GM23338 (cell line): ENCODE results near the gene LGALS9B. TPM values are rescaled to one million over a fixed set of nuclear protein-coding genes. Genes with fewer than 3 reads are reported as not detected.
A peak's percentile ranks its signal among the peaks of the same experiment; 100 is the strongest.
"Not testable (repeated sequence)": the region's sequence is repeated elsewhere in the genome, so short reads cannot be mapped to it uniquely, and the experiment has no call there.

Experiments used
- ATAC-seq: fragments of 200-7000 bp; cut with Tn5 transposase; 3 replicates; pipeline ENCODE4 v1.9.1; 2020
- DNase-seq: peaks from one replicate; pipeline ENCODE4 v3.0.0-alpha.2; 2015; ENCODE audit warnings: low spot score
- H2AFZ ChIP-seq: fragments of 200-600 bp; sonication (generic); 2 replicates; pipeline ENCODE4 v1.8.0; 2016; ENCODE audit warnings: antibody characterized with exemption, mild to moderate bottlenecking, moderate library complexity
- H3F3A ChIP-seq: fragments of 200-600 bp; sonication (generic); replicated peaks from 2 replicates; pipeline ENCODE4 v1.8.0; 2017; ENCODE audit warnings: antibody characterized with exemption, mixed run types, low read depth
- H3K27ac ChIP-seq: fragments of 200-600 bp; sonication (generic); 2 replicates; pipeline ENCODE4 v1.6.1; 2016; ENCODE audit warnings: low read depth
- H3K27me3 ChIP-seq: fragments of 200-600 bp; sonication (generic); 2 replicates; pipeline ENCODE4 v1.8.0; 2016; ENCODE audit warnings: mild to moderate bottlenecking, mixed run types, moderate library complexity; ENCODE audit not compliant: insufficient read depth
- H3K36me3 ChIP-seq: fragments of 200-600 bp; sonication (generic); 2 replicates; pipeline ENCODE4 v1.8.0; 2016; ENCODE audit warnings: mild to moderate bottlenecking; ENCODE audit not compliant: insufficient read depth
- H3K4me1 ChIP-seq: fragments of 200-600 bp; sonication (generic); 2 replicates; pipeline ENCODE4 v1.8.0; 2016; ENCODE audit warnings: mild to moderate bottlenecking, moderate library complexity; ENCODE audit not compliant: insufficient read depth
- H3K4me2 ChIP-seq: fragments of 200-600 bp; sonication (generic); 2 replicates; pipeline ENCODE4 v1.7.1; 2017; ENCODE audit warnings: mixed run types
- H3K4me3 ChIP-seq: fragments of 200-600 bp; sonication (generic); 2 replicates; pipeline ENCODE4 v1.6.1; 2016; ENCODE audit warnings: mixed run types
- H3K79me2 ChIP-seq: fragments of 200-600 bp; sonication (generic); replicated peaks from 2 replicates; pipeline ENCODE4 v1.8.0; 2017; ENCODE audit warnings: mild to moderate bottlenecking; ENCODE audit not compliant: insufficient read depth
- H3K9me2 ChIP-seq: fragments of 200-600 bp; sonication (generic); 2 replicates; pipeline ENCODE4 v1.8.0; 2017; ENCODE audit not compliant: insufficient read depth
- H4K20me1 ChIP-seq: fragments of 200-600 bp; sonication (generic); replicated peaks from 2 replicates; pipeline ENCODE4 v1.8.0; 2017; ENCODE audit warnings: mild to moderate bottlenecking; ENCODE audit not compliant: insufficient read depth
- H3K27ac Mint-ChIP-seq: 2 replicates; pipeline ENCODE4 v1.8.0; 2020; ENCODE audit warnings: inconsistent platforms, mild to moderate bottlenecking, moderate library complexity, mixed read lengths
- H3K27me3 Mint-ChIP-seq: 3 replicates; pipeline ENCODE4 v1.8.0; 2022; ENCODE audit warnings: low read depth, mild to moderate bottlenecking, moderate library complexity, mixed read lengths, inconsistent platforms; ENCODE audit not compliant: insufficient read depth, poor library complexity
- H3K36me3 Mint-ChIP-seq: 3 replicates; pipeline ENCODE4 v1.8.0; 2021; ENCODE audit warnings: low read depth, mild to moderate bottlenecking, inconsistent platforms, moderate library complexity, mixed read lengths
- H3K4me1 Mint-ChIP-seq: 3 replicates; pipeline ENCODE4 v1.8.0; 2020; ENCODE audit warnings: mild to moderate bottlenecking, inconsistent platforms, mixed read lengths
- H3K4me3 Mint-ChIP-seq: 3 replicates; pipeline ENCODE4 v1.8.0; 2021; ENCODE audit warnings: moderate library complexity, mild to moderate bottlenecking, inconsistent platforms, mixed read lengths
- H3K9me3 Mint-ChIP-seq: 3 replicates; pipeline ENCODE4 v1.8.0; 2020; ENCODE audit warnings: moderate library complexity, mild to moderate bottlenecking, inconsistent platforms, mixed read lengths
- long read RNA-seq: library from polyadenylated mRNA; unstranded; transcript quantifications from one replicate; pipeline ENCODE4 v2.0.0, GENCODE V29; 2020; ENCODE audit not compliant: unreplicated experiment
- polyA plus RNA-seq: library from polyadenylated mRNA; unstranded; fragments of >200 nt; fragmentation: Nextera tagmentation; extraction: Ambion mirVana; gene quantifications from 2 replicates; pipeline ENCODE4 v1.2.1, GENCODE V29; 2016
- total RNA-seq: library from RNA; depleted of rRNA; stranded (reverse); fragments of >200 nt; shearing (Covaris generic); gene quantifications from 2 replicates; pipeline ENCODE4 v1.2.3, GENCODE V29; 2014; rRNA removed

The LGALS9B gene
- total RNA-seq (not detected in 2 replicates), polyA plus RNA-seq (not detected in 2 replicates)
- long read RNA-seq = 0 reads

DNA sequence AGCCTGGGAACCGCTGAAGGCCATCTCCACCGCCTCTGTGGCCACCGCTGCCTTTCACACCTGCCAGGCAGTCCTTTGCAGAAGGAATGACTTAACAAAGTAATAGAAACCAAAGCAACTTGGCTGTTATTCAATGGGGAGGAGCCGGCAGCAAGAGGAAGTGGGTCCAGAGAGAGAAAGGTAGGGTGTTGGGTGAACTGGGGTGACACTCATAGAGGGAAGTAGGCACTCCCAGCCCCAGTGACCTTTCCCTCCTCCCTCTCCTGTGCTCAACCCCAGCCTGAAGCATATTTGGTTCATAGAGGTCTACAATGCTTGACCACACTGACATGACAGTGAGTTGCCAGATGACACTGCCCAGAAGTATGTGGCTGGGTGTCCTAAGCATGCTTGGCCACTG lies at the start of gene LGALS9B:
Gene LGALS9B (minus strand): TSS at position 93 of the 400 bp plus-strand sequence. CDS start 69 bp downstream, at position 24.
- H3K36me3 Mint-ChIP-seq, H3K9me3 Mint-ChIP-seq, H3K4me1 Mint-ChIP-seq, H3K27me3 ChIP-seq, H3K4me3 ChIP-seq, H4K20me1 ChIP-seq, ATAC-seq, H3K36me3 ChIP-seq, H3K79me2 ChIP-seq, H3K4me1 ChIP-seq, H2AFZ ChIP-seq, H3K27ac ChIP-seq, H3K4me3 Mint-ChIP-seq, DNase-seq, H3K27me3 Mint-ChIP-seq, H3K9me2 ChIP-seq, H3K27ac Mint-ChIP-seq, H3F3A ChIP-seq, H3K4me2 ChIP-seq: not testable (repeated sequence)

DNA sequence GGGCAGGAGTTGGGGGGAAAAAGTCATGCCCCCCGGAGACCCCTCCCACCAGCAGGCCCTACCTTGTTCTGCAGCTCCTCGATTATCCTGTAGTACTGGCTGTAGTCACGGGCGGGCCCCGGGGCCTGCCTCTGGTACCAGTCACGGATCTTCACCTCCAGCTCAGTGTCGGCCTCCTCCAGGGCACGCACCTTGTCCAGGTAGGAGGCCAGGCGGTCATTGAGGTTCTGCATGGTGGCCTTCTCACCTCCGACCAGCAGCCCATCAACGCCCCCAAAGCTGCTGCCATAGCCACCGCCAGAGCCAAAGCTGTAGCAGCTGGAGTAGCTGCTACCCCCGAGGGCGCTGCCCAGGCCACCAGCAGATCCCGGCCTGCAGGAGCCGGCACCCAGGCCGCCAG lies 49.6 kb upstream of the LGALS9B start:
- H3K27ac Mint-ChIP-seq, H3K79me2 ChIP-seq, H3K9me2 ChIP-seq, H3K27ac ChIP-seq, H3K36me3 ChIP-seq, H3K4me1 Mint-ChIP-seq, DNase-seq, H3K4me3 Mint-ChIP-seq, H3K27me3 Mint-ChIP-seq, H3K4me2 ChIP-seq, H3K4me3 ChIP-seq, H2AFZ ChIP-seq, ATAC-seq, H3K9me3 Mint-ChIP-seq, H3K27me3 ChIP-seq, H4K20me1 ChIP-seq, H3K36me3 Mint-ChIP-seq, H3F3A ChIP-seq, H3K4me1 ChIP-seq: not testable (repeated sequence)

GRCh38 chr17:20515099-20515498 lies 47.8 kb upstream of the LGALS9B start:
- H4K20me1 ChIP-seq, H3K27me3 Mint-ChIP-seq, ATAC-seq, H3K4me1 ChIP-seq, H3K79me2 ChIP-seq, H3K9me3 Mint-ChIP-seq, H3K4me1 Mint-ChIP-seq, H3K9me2 ChIP-seq, H3K4me3 Mint-ChIP-seq, DNase-seq, H3K27ac ChIP-seq, H3F3A ChIP-seq, H2AFZ ChIP-seq, H3K36me3 ChIP-seq, H3K27me3 ChIP-seq, H3K4me3 ChIP-seq, H3K36me3 Mint-ChIP-seq, H3K27ac Mint-ChIP-seq, H3K4me2 ChIP-seq: not testable (repeated sequence)

DNA sequence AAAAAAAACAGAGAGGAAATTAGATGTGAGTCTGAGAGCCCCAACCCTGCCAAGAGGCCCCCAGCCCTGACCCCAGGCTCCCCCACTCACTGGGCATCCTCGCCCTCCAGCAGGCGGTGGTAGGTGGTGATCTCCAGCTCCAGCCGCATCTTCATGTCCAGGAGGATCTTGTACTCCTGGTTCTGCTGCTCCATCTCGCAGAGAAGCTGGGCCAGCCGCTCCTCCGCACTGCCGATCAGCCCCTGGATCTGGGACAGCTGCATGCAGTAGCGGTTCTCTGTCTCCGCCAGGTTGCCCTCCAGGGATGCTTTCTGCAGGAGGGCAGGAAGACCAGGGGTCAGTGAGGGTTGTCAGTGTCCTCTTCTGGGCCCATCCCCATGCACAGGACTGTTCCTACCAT lies 46.2 kb upstream of the LGALS9B start:
- not testable (repeated sequence) for H3K9me3 Mint-ChIP-seq, H3K27me3 Mint-ChIP-seq, H3K4me3 Mint-ChIP-seq, H3K4me1 Mint-ChIP-seq, H4K20me1 ChIP-seq, H2AFZ ChIP-seq, ATAC-seq, H3K27ac Mint-ChIP-seq, H3K36me3 ChIP-seq, H3K4me2 ChIP-seq, H3K9me2 ChIP-seq, H3K27me3 ChIP-seq, H3K4me1 ChIP-seq, H3K36me3 Mint-ChIP-seq, H3K79me2 ChIP-seq, H3K27ac ChIP-seq, DNase-seq, H3F3A ChIP-seq, H3K4me3 ChIP-seq

DNA sequence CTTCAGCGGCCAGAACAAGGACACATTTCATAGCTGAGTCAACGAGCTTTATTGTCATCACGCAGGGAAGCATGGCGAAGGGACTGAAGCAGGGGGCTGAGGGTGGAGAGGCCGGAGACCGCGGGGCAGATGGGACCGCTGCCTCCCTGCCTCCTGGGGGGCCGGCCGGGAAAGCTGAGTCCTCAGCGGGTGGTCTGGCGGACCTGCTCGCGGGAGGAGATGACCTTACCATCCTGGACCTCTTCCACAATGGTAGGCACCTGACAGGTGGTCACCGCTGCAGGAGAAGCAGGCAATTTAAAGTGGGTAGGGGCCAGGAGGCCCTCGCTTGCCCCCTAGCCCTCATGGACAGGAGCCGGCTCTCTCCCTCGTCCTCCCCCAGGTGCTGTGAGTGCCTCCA lies 45.0 kb upstream of the LGALS9B start:
- H3K4me2 ChIP-seq, H3K9me3 Mint-ChIP-seq, H3K36me3 Mint-ChIP-seq: not testable (repeated sequence)

DNA sequence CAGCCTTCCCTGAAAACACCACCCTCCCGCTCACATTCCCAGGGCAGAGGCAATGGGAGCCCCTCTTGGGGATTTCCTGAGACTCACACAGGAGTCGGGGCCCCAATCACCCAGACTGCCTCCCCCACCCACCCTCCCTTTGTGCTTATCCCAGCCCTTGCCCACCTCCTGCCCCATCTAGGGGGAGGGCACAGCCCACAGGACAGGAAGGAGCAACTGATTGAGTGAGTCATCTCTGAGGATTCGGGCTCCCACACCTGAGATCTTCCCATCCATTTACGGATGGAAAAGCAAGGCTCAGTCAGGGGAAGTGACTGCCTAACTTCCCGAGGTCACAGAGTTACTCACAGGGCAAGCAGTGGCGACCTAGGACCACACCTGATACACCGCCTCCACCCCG lies 44.4 kb upstream of the LGALS9B start:
- H3K9me2 ChIP-seq, H3F3A ChIP-seq, H3K27ac ChIP-seq, H3K27ac Mint-ChIP-seq, H3K4me3 ChIP-seq, H3K36me3 ChIP-seq, H3K27me3 ChIP-seq, H3K27me3 Mint-ChIP-seq, H2AFZ ChIP-seq, H3K79me2 ChIP-seq, H3K36me3 Mint-ChIP-seq, H4K20me1 ChIP-seq, H3K4me2 ChIP-seq, H3K4me1 ChIP-seq, H3K9me3 Mint-ChIP-seq, DNase-seq, ATAC-seq, H3K4me1 Mint-ChIP-seq, H3K4me3 Mint-ChIP-seq: not testable (repeated sequence)

More for the DNA sequence above, 45.0 kb upstream of the LGALS9B start:
- H3K36me3 ChIP-seq, H3K79me2 ChIP-seq, H3K4me3 ChIP-seq, H3K9me2 ChIP-seq, H3K27me3 Mint-ChIP-seq, H2AFZ ChIP-seq, H3K27me3 ChIP-seq, H3K27ac ChIP-seq, H3K4me1 Mint-ChIP-seq, DNase-seq, H3F3A ChIP-seq, ATAC-seq, H4K20me1 ChIP-seq, H3K27ac Mint-ChIP-seq, H3K4me3 Mint-ChIP-seq, H3K4me1 ChIP-seq: not testable (repeated sequence)

- H3K27ac Mint-ChIP-seq, H3K79me2 ChIP-seq, H3K27me3 ChIP-seq, DNase-seq, H3K4me1 Mint-ChIP-seq, H2AFZ ChIP-seq, H3K4me2 ChIP-seq, H3K4me1 ChIP-seq, H3K4me3 ChIP-seq, H3K9me2 ChIP-seq, H3K27me3 Mint-ChIP-seq, H3K36me3 Mint-ChIP-seq, H3K9me3 Mint-ChIP-seq, H3K4me3 Mint-ChIP-seq, H4K20me1 ChIP-seq, H3F3A ChIP-seq, H3K36me3 ChIP-seq, H3K27ac ChIP-seq: not testable (repeated sequence)
- ATAC-seq = peak; percentile 17; the same call in 1 of the 3 replicates
These were observed 38.0 kb upstream of the LGALS9B start for GRCh38 chr17:20505333-20505732.
